ENCODE measurements around the gene LRP1B.

GRCh38 chr2:141529659-141530058, 601.2 kb downstream of the LRP1B start:
- no peak for TF ChIP-seq POLR2AphosphoS5 (IDR thresholded peaks at IDR 0.05; ENCODE audit: low read depth, low read length)
- no peak for TF ChIP-seq TAF1 (IDR thresholded peaks at IDR 0.05; ENCODE audit: borderline replicate concordance, insufficient read depth, low read length)
- TF ChIP-seq SIN3A (IDR thresholded peaks at IDR 0.05; ENCODE audit: borderline replicate concordance, insufficient read depth, low read length): no peak

All from PFSK-1 (cell line).